ENCODE data around the gene FSHR.

Gene FSHR

GRCh38 chr2:49154140-49154539, at the start of gene FSHR:
FSHR (minus strand) TSS chr2:49154515; CDS start chr2:49154417, 98 bp downstream.
- TF ChIP-seq ZNF274 (IDR thresholded peaks at IDR 0.05; ENCODE audit: low read depth, low read length): no peak

GRCh38 chr2:49199266-49199665, 45.0 kb upstream of the FSHR start:
- TF ChIP-seq ZNF274 (IDR thresholded peaks at IDR 0.05; ENCODE audit: low read depth, low read length): no peak
- no peak overlapping the region for H3K4me3 ChIP-seq (ENCODE audit: low read length)

More at GRCh38 chr2:49154140-49154539, at the start of gene FSHR:
- H3K4me3 ChIP-seq (ENCODE audit: low read length): no peak within 1 kb of the TSS

- H3K4me3 ChIP-seq (ENCODE audit: low read length): no peak overlapping the region
- no peak for TF ChIP-seq ZNF274 (IDR thresholded peaks at IDR 0.05; ENCODE audit: low read depth, low read length)
Measured at GRCh38 chr2:49194701-49195100, 40.4 kb upstream of the FSHR start.

- TF ChIP-seq ZNF274 (IDR thresholded peaks at IDR 0.05; ENCODE audit: low read depth, low read length): no peak
- no peak overlapping the region for H3K4me3 ChIP-seq (ENCODE audit: low read length)
Measured at GRCh38 chr2:49192036-49192435, 37.7 kb upstream of the FSHR start.

GRCh38 chr2:49189512-49190225, 35.4 kb upstream of the FSHR start:
- H3K4me3 ChIP-seq (ENCODE audit: low read length): no peak overlapping the region
- no peak for TF ChIP-seq ZNF274 (IDR thresholded peaks at IDR 0.05; ENCODE audit: low read depth, low read length)

GRCh38 chr2:49186050-49186648, 31.8 kb upstream of the FSHR start:
- no peak overlapping the region for H3K4me3 ChIP-seq (ENCODE audit: low read length)
- no peak for TF ChIP-seq ZNF274 (IDR thresholded peaks at IDR 0.05; ENCODE audit: low read depth, low read length)

- no peak for TF ChIP-seq ZNF274 (IDR thresholded peaks at IDR 0.05; ENCODE audit: low read depth, low read length)
Measured at GRCh38 chr2:49178656-49179055, 24.3 kb upstream of the FSHR start.

GRCh38 chr2:49177194-49177593, 22.9 kb upstream of the FSHR start:
- TF ChIP-seq ZNF274 (IDR thresholded peaks at IDR 0.05; ENCODE audit: low read depth, low read length): no peak
- no peak overlapping the region for H3K4me3 ChIP-seq (ENCODE audit: low read length)

More at GRCh38 chr2:49178656-49179055, 24.3 kb upstream of the FSHR start:
- H3K4me3 ChIP-seq (ENCODE audit: low read length): no peak overlapping the region

GRCh38 chr2:49175831-49176230, 21.5 kb upstream of the FSHR start:
- no peak overlapping the region for H3K4me3 ChIP-seq (ENCODE audit: low read length)
- TF ChIP-seq ZNF274 (IDR thresholded peaks at IDR 0.05; ENCODE audit: low read depth, low read length): no peak

GRCh38 chr2:49174750-49175149, 20.4 kb upstream of the FSHR start:
- TF ChIP-seq ZNF274 (IDR thresholded peaks at IDR 0.05; ENCODE audit: low read depth, low read length): no peak
- H3K4me3 ChIP-seq (ENCODE audit: low read length): no peak overlapping the region

GRCh38 chr2:49167131-49167530, 12.8 kb upstream of the FSHR start:
- no peak for TF ChIP-seq ZNF274 (IDR thresholded peaks at IDR 0.05; ENCODE audit: low read depth, low read length)
- no peak overlapping the region for H3K4me3 ChIP-seq (ENCODE audit: low read length)

- no peak overlapping the region for H3K4me3 ChIP-seq (ENCODE audit: low read length)
- no peak for TF ChIP-seq ZNF274 (IDR thresholded peaks at IDR 0.05; ENCODE audit: low read depth, low read length)
Measured at GRCh38 chr2:49165662-49166061, 11.3 kb upstream of the FSHR start.

- TF ChIP-seq ZNF274 (IDR thresholded peaks at IDR 0.05; ENCODE audit: low read depth, low read length): no peak
- no peak overlapping the region for H3K4me3 ChIP-seq (ENCODE audit: low read length)
Measured at GRCh38 chr2:49164729-49165128, 10.4 kb upstream of the FSHR start.

GRCh38 chr2:49162151-49162550, 7.8 kb upstream of the FSHR start:
- TF ChIP-seq ZNF274 (IDR thresholded peaks at IDR 0.05; ENCODE audit: low read depth, low read length): no peak
- no peak overlapping the region for H3K4me3 ChIP-seq (ENCODE audit: low read length)

GRCh38 chr2:49154891-49155290, 576 bp upstream of the FSHR start:
- no peak for TF ChIP-seq ZNF274 (IDR thresholded peaks at IDR 0.05; ENCODE audit: low read depth, low read length)
- H3K4me3 ChIP-seq (ENCODE audit: low read length): no peak overlapping the region
